ENCODE results near the gene ABL1.

DNA sequence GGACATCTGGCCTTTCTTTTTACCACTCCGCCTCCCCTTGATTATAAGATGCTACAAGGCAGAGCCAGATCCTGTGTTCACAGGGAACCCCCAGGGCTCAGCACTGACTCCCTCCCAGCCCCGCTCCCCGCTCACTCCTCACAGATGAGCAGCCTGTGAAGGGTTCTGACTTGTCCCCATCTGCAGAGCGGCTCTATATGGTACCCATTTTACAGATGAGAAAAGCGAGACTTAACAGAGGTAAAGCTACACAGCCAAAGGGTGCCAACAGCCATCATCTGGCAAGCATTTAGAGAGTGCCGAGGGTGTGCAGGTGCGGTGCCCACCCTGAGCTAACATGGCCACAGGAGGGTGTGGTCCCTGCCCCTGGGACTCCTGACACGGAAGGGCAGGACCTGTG, 85.2 kb downstream of the ABL1 start:
- TF ChIP-seq MATR3 (CRISPR knock-in tag; IDR thresholded peaks at IDR 0.05) (no peak), RAD21 (CRISPR knock-in tag; IDR thresholded peaks at IDR 0.05) (no peak), CEBPG (CRISPR knock-in tag; IDR thresholded peaks at IDR 0.05) (no peak), POLR2AphosphoS5 (IDR thresholded peaks at IDR 0.05; ENCODE audit: low read depth, low read length) (no peak)
- TF ChIP-seq, protein P1, sequence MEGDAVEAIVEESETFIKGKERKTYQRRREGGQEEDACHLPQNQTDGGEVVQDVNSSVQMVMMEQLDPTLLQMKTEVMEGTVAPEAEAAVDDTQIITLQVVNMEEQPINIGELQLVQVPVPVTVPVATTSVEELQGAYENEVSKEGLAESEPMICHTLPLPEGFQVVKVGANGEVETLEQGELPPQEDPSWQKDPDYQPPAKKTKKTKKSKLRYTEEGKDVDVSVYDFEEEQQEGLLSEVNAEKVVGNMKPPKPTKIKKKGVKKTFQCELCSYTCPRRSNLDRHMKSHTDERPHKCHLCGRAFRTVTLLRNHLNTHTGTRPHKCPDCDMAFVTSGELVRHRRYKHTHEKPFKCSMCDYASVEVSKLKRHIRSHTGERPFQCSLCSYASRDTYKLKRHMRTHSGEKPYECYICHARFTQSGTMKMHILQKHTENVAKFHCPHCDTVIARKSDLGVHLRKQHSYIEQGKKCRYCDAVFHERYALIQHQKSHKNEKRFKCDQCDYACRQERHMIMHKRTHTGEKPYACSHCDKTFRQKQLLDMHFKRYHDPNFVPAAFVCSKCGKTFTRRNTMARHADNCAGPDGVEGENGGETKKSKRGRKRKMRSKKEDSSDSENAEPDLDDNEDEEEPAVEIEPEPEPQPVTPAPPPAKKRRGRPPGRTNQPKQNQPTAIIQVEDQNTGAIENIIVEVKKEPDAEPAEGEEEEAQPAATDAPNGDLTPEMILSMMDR (CRISPR knock-in tag; IDR thresholded peaks at IDR 0.05), result no peak
- TF ChIP-seq, protein P2, sequence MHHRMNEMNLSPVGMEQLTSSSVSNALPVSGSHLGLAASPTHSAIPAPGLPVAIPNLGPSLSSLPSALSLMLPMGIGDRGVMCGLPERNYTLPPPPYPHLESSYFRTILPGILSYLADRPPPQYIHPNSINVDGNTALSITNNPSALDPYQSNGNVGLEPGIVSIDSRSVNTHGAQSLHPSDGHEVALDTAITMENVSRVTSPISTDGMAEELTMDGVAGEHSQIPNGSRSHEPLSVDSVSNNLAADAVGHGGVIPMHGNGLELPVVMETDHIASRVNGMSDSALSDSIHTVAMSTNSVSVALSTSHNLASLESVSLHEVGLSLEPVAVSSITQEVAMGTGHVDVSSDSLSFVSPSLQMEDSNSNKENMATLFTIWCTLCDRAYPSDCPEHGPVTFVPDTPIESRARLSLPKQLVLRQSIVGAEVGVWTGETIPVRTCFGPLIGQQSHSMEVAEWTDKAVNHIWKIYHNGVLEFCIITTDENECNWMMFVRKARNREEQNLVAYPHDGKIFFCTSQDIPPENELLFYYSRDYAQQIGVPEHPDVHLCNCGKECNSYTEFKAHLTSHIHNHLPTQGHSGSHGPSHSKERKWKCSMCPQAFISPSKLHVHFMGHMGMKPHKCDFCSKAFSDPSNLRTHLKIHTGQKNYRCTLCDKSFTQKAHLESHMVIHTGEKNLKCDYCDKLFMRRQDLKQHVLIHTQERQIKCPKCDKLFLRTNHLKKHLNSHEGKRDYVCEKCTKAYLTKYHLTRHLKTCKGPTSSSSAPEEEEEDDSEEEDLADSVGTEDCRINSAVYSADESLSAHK (CRISPR knock-in tag; IDR thresholded peaks at IDR 0.05; ENCODE audit: borderline replicate concordance), result no peak
- TF ChIP-seq, protein P3, sequence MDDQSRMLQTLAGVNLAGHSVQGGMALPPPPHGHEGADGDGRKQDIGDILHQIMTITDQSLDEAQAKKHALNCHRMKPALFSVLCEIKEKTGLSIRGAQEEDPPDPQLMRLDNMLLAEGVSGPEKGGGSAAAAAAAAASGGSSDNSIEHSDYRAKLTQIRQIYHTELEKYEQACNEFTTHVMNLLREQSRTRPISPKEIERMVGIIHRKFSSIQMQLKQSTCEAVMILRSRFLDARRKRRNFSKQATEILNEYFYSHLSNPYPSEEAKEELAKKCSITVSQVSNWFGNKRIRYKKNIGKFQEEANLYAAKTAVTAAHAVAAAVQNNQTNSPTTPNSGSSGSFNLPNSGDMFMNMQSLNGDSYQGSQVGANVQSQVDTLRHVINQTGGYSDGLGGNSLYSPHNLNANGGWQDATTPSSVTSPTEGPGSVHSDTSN (CRISPR knock-in tag; IDR thresholded peaks at IDR 0.05; ENCODE audit: borderline replicate concordance), result no peak

Measured in HepG2 (cell line).